ENCODE results near the gene SDK1. TPM values are rescaled to one million over a fixed set of nuclear protein-coding genes. Genes with fewer than 3 reads are reported as not detected.

SDK1 gene
- total RNA-seq, 4 donors from 2014 or later: 1.2 to 1.8 (median 1.5) TPM

GRCh38 chr7:4018601-4019316 lies 717.7 kb downstream of the SDK1 start:
- Histone ChIP-seq H3K9me3 (peaks cover 0 to 8% (median 0%) of the 10 kb centered on the region in 3 donors), H3K4me1 (no peaks in the 10 kb centered on the region), H3K27ac (no peak overlapping the region), H3K36me3 (no peaks in the 10 kb centered on the region), H3K4me3 (no peak overlapping the region), H3K27me3 (no peaks in the 10 kb centered on the region)
- TF ChIP-seq CTCF (IDR thresholded peaks at IDR 0.05 in 4 of 5, conservative IDR thresholded peaks at IDR 0.05 in 1 of 5) (no peak), POLR2A (IDR thresholded peaks at IDR 0.05) (no peak)
- intact Hi-C loops (cut with DNase I; ENCODE audit: low total_unique reads) (no loop called here), in situ Hi-C loops (cut with MboI; ENCODE audit: low sequenced_read_pairs in 4 of 4) (no loop called here)
- no peak for ATAC-seq
- no peak for DNase-seq

DNA sequence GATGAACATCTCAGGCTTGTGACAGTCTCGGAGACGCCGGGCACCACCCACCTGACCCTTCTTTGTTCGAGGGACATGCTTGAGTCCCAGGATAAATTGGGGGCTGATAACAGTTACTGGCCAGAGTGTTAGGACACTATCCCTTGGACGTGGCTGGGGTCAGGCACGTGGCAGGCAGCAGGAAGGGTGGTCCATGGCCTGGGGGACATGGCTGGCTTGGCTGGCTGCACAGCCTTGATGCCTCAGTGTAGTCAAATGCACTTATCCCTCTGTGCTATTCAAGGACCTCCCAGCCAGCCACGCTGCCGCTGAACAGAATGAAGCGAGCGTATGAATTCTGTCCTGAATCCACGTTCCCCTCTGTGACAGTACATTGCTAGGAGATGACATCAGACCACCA lies 719.0 kb downstream of the SDK1 start:
- intact Hi-C loops (cut with DNase I; ENCODE audit: low total_unique reads) (no loop called here), in situ Hi-C loops (cut with MboI; ENCODE audit: low sequenced_read_pairs in 4 of 4) (no loop called here)
- Histone ChIP-seq H3K27me3 (no peaks in the 10 kb centered on the region), H3K9me3 (peaks cover 0 to 8% (median 0%) of the 10 kb centered on the region in 3 donors), H3K36me3 (no peaks in the 10 kb centered on the region), H3K4me1 (no peaks in the 10 kb centered on the region), H3K27ac (no peak overlapping the region), H3K4me3 (no peak overlapping the region)
- no peak for TF ChIP-seq CTCF (IDR thresholded peaks at IDR 0.05 in 4 of 5, conservative IDR thresholded peaks at IDR 0.05 in 1 of 5)
- no peak for TF ChIP-seq POLR2A (IDR thresholded peaks at IDR 0.05)
- ATAC-seq (no peak), DNase-seq (no peak)

- Histone ChIP-seq H3K27ac (no peak overlapping the region), H3K4me1 (no peaks in the 10 kb centered on the region), H3K27me3 (no peaks in the 10 kb centered on the region), H3K4me3 (no peak overlapping the region), H3K36me3 (no peaks in the 10 kb centered on the region), H3K9me3 (peaks cover 0 to 8% (median 0%) of the 10 kb centered on the region in 3 donors)
- in situ Hi-C loops (cut with MboI; ENCODE audit: low sequenced_read_pairs in 4 of 4): no loop called here
- ATAC-seq (no peak), DNase-seq (no peak)
- intact Hi-C loops (cut with DNase I; ENCODE audit: low total_unique reads): no loop called here
- no peak for TF ChIP-seq POLR2A (IDR thresholded peaks at IDR 0.05)
- no peak for TF ChIP-seq CTCF (IDR thresholded peaks at IDR 0.05 in 4 of 5, conservative IDR thresholded peaks at IDR 0.05 in 1 of 5)
Measured at GRCh38 chr7:4021413-4021812, 720.4 kb downstream of the SDK1 start.

DNA sequence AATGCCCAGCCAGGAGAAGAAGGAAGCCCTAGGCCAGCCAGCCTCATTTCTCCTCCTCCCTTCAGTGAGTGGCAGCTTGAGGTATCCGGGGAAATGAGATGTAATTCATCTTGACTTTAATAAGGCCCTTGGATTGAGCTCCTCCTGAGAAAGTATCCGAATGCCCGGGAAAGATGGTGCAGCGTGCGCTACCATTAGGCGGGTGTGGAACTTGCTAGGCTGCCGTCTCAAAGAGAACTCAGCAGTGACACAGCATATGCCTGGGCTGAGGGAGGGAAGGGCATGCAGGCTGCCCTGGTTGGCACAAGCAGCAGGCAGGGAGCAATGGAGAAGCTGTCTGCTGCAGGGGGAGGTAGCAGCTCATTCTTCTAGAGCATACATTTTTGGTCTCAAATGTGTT lies 721.2 kb downstream of the SDK1 start:
- Histone ChIP-seq H3K27ac (no peak overlapping the region), H3K36me3 (no peaks in the 10 kb centered on the region), H3K27me3 (no peaks in the 10 kb centered on the region), H3K9me3 (peaks cover 0 to 8% (median 0%) of the 10 kb centered on the region in 3 donors), H3K4me3 (no peak overlapping the region), H3K4me1 (no peaks in the 10 kb centered on the region)
- TF ChIP-seq POLR2A (IDR thresholded peaks at IDR 0.05) (no peak), CTCF (IDR thresholded peaks at IDR 0.05 in 4 of 5, conservative IDR thresholded peaks at IDR 0.05 in 1 of 5) (no peak)
- intact Hi-C loops (cut with DNase I; ENCODE audit: low total_unique reads): no loop called here
- no peak for ATAC-seq
- in situ Hi-C loops (cut with MboI; ENCODE audit: low sequenced_read_pairs in 4 of 4): no loop called here
- no peak for DNase-seq

DNA sequence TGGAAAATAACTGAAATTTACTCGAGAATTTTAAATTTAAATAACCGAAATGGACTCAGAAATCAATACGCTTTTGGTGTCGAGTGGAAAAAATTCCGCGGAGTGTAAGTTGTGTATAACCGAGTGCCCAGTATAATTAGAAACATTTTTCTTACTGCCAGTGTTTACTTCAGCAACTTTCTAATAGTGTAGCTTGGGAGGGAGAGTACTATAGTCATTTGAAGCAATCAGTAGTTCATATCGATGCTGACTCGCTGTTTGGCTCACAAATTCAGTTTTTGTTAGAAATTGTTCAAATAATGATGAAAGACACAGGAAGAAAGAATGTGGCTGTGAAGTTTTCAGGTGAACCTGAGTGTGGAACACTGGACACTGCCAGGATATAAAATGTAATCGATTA lies 722.5 kb downstream of the SDK1 start:
- peaks cover 0 to 8% (median 0%) of the 10 kb centered on the region in 3 donors for H3K9me3 ChIP-seq
- H3K4me1 ChIP-seq: no peaks in the 10 kb centered on the region
- no peak overlapping the region for H3K4me3 ChIP-seq
- H3K27me3 ChIP-seq: no peaks in the 10 kb centered on the region
- ATAC-seq: no peak
- no peak overlapping the region for H3K27ac ChIP-seq
- intact Hi-C loops (cut with DNase I; ENCODE audit: low total_unique reads) (no loop called here), in situ Hi-C loops (cut with MboI; ENCODE audit: low sequenced_read_pairs in 4 of 4) (no loop called here)
- TF ChIP-seq CTCF (IDR thresholded peaks at IDR 0.05 in 4 of 5, conservative IDR thresholded peaks at IDR 0.05 in 1 of 5): no peak
- TF ChIP-seq POLR2A (IDR thresholded peaks at IDR 0.05): no peak
- no peaks in the 10 kb centered on the region for H3K36me3 ChIP-seq
- DNase-seq: no peak
